NCI-H2196 (cell line): Measurements from ENCODE around the gene SPINT2.
"Not testable (repeated sequence)": the region's sequence is repeated elsewhere in the genome, so short reads cannot be mapped to it uniquely, and the experiment has no call there.

Experiments
- DNase-seq: peaks from one replicate; lab custom pipeline; 2025; ENCODE audit not compliant: unreplicated experiment; lab: John Stamatoyannopoulos, UW

The SPINT2 gene

GRCh38 chr19:38239816-38240215, 24.6 kb upstream of the SPINT2 start:
- DNase-seq: no peak

- DNase-seq: no peak
These were observed 21.1 kb upstream of the SPINT2 start for GRCh38 chr19:38243279-38243673.

GRCh38 chr19:38245826-38246498, 18.4 kb upstream of the SPINT2 start:
- no peak for DNase-seq

- DNase-seq: no peak
These were observed 17.2 kb upstream of the SPINT2 start for GRCh38 chr19:38247126-38247525.

- no peak for DNase-seq
These were observed 16.6 kb upstream of the SPINT2 start for GRCh38 chr19:38247734-38248268.

- DNase-seq: no peak
These were observed 16.0 kb upstream of the SPINT2 start for GRCh38 chr19:38248421-38248820.

- DNase-seq: no peak
These were observed 13.9 kb upstream of the SPINT2 start for GRCh38 chr19:38250428-38250820.

GRCh38 chr19:38250821-38251563, 13.4 kb upstream of the SPINT2 start:
- DNase-seq: no peak

- no peak for DNase-seq
These were observed 12.8 kb upstream of the SPINT2 start for GRCh38 chr19:38251564-38252051.

GRCh38 chr19:38252385-38252784, 12.0 kb upstream of the SPINT2 start:
- DNase-seq: no peak

GRCh38 chr19:38252941-38253691, 11.3 kb upstream of the SPINT2 start:
- no peak for DNase-seq

GRCh38 chr19:38253788-38254187, 10.6 kb upstream of the SPINT2 start:
- DNase-seq: no peak

- DNase-seq: no peak
These were observed 8.9 kb upstream of the SPINT2 start for GRCh38 chr19:38255383-38256014.

GRCh38 chr19:38261942-38262341, 2.4 kb upstream of the SPINT2 start:
- not testable (repeated sequence) for DNase-seq

GRCh38 chr19:38262585-38263268, 1.6 kb upstream of the SPINT2 start:
- DNase-seq: no peak

- peak; percentile 95 for DNase-seq
These were observed 486 bp upstream of the SPINT2 start for GRCh38 chr19:38263689-38264485.

- no peak for DNase-seq
These were observed 964 bp downstream of the SPINT2 start for GRCh38 chr19:38265213-38265861.

- DNase-seq: peak; percentile 78
These were observed 1.6 kb downstream of the SPINT2 start for GRCh38 chr19:38265921-38266429.
